A204.1 (cell line): ENCODE measurements around the gene ISL1.

Experiments
- FAIRE-seq: peaks from 2 replicates; lab custom pipeline; 2012; peaks lifted over from hg19 to GRCh38; lab: Jason Lieb, UNC

Gene ISL1

GRCh38 chr5:51386916-51387883, 4.0 kb downstream of the ISL1 start:
- no peak for FAIRE-seq

- no peak for FAIRE-seq
These were observed 4.6 kb downstream of the ISL1 start for GRCh38 chr5:51387884-51388275.

DNA sequence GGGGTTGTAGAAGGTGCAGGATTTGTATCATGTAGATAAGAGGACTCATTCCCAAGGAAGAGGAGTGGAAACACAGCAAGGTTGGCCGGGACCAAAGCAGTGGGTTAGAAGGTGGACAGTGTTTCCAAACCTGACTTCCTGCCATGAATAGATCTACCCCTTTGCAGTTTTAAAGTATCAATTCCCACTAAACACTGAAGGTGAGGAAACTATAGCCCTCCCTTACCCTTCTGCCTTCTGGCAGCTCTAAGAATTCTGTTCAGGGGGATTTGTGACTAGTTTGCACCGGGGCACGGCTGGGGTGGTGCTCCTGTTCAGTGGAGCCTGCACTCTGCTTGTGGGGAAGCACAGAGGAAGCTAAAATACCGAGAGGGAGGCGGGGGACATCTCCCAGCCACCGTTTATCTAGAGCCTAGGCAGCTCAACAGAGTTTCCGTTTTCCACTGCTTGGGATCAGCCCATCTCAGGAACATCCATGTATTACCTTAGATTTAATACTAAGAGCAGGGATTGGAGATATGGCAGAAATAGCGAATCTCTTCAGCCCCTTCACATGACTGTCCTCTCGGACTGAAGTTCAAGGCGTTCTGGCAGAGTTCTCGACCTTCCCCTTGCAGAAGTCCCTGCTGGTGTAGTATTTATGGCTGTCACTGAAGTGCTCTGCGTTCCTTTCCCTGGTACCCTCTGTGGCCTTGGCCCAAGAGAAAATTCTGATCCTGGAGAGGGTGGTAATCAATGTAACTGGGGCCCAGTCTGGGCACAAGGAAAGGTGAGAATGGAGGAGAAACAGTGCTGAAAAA, 5.4 kb downstream of the ISL1 start:
- no peak for FAIRE-seq

GRCh38 chr5:51389288-51389576, 6.0 kb downstream of the ISL1 start:
- FAIRE-seq: no peak

GRCh38 chr5:51389577-51390463, 6.6 kb downstream of the ISL1 start:
- no peak for FAIRE-seq

DNA sequence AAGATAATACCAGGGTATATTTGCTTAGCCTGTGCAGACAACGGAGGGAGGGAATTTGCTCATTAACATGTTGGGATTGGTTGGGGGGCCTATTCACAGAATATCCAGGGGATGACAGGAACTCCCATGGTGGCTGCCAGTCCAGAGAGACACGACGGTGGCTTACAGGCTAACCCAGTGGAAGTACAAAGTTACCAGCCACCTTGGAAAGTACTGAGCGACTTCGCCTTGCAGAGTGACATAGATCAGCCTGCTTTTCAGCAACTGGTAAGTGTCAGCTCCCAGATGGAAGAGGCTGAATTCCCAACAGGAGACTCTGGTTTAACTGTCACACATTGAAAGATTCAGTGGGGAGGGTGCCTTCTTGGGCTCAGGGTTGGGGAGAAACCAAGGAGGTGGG, 7.9 kb downstream of the ISL1 start:
- FAIRE-seq: no peak

DNA sequence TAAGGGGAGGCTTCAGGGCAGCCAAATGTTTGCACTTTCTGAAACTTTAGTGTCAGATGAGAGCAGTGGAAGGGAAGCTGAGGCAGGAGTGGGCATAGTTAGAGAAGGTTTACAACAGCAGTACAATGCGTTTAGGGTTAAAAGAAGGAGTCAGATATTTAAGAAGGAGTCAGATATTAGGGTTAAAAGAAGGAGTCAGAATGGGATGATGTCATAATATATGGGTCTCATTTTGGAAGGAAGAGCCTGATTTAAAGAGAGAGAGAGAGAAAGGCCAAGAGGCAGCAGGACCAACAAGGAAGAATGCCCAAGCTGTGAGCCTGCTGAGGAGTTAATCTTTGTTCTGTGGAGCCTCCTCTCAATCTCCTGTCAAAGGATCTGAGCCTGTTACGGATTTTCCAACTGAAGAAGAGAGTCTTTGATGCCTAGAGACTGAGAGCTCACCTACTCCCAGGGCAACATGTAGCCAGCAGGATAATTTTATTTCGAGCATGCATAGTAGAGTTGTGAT, 9.5 kb downstream of the ISL1 start:
- no peak for FAIRE-seq

GRCh38 chr5:51394609-51395008, 11.4 kb downstream of the ISL1 start:
- no peak for FAIRE-seq

GRCh38 chr5:51395245-51395644, 12.0 kb downstream of the ISL1 start:
- no peak for FAIRE-seq

DNA sequence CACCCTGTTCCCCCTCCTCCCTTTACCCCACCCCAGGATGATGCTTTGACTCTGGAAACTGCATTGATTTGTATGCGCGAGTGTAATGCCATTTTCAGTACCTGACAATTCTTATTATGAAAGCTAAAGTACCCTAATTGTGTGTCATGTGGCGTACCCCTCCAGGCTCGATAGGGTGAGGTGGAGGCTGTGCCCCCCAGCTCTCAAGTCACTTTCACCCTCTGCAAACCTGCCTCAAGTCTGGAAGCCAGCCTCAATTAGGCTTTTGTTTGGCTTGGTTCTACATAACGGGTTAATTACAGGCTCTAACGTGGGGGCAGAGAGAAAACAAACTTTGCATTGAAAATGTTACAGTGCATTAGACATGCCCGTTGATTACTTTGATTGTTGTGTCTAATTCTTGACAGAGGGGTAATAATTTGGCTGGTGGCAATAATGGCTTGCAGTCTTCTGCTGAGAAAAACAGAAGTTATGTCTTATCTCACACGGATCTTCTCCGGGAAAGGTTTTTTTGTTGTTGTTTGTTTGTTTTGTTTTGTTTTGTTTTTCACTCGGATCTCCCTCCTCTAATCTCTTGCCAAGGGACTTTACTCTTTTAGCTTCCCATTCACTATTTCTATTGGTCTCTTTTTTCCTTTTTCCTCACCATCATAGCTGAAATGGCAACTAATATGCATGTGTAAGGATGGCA, 12.6 kb downstream of the ISL1 start:
- no peak for FAIRE-seq

GRCh38 chr5:51396797-51397196, 13.5 kb downstream of the ISL1 start:
- FAIRE-seq: no peak

DNA sequence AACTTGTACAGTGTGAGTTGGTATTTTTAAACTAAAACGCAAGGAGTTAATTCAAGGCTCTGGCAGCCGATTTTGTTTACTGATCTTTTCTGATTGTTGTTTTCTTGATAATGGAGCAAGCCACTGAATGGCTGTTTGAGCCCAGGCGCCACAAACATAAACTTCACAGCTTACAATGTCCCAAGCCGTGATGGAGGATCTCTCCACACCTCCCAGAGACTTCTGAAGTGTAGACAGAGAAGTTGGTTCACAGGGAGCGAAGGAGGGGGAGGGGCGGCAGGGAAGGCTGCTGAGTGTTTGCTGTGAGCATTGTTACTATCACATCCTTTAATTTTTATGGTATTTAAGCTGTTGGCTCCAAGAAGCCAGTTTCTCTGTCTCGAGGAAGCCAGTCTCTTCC, 14.7 kb downstream of the ISL1 start:
- no peak for FAIRE-seq

GRCh38 chr5:51398875-51399642, 15.8 kb downstream of the ISL1 start:
- FAIRE-seq: no peak

- FAIRE-seq: no peak
These were observed 16.4 kb downstream of the ISL1 start for GRCh38 chr5:51399643-51400006.

DNA sequence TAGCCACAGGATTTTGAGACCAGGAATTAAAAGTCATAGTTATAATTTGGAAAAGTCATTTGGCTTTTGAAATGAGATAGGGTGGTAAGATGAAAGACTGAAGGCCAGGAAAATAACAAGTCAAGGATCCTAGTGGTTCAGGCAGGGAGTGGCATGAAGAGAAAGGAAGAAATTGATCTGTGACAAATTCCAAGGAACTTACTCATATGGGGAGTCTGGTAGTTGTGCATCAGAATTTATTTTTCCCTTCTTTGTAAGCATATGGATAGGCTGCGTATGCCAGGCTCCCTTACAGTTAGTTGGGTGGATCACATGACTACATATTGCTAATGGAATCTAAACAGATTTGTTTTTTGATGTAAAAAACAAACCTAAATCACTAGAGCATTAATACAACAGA, 21.0 kb downstream of the ISL1 start:
- no peak for FAIRE-seq

DNA sequence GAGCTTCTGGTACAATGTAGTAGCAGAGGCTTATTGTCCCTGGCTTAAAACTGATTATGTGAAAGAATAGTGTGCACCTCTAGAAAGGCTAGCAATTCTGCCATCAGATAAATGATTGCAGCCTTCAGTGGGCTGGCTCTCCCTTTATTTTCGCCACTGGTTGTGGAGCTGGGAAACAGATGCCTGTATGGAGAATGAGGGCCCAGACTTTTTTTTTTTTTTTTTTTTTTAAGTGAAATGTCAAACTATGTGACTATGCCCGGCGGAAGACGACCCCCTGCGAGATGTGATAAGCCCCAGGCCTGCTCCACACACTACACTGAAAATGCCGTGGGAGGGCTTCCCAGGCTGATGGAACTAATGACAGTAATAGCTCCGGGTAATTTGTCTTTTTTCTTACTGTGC, 28.7 kb downstream of the ISL1 start:
- no peak for FAIRE-seq

GRCh38 chr5:51414516-51414915, 31.3 kb downstream of the ISL1 start:
- no peak for FAIRE-seq

DNA sequence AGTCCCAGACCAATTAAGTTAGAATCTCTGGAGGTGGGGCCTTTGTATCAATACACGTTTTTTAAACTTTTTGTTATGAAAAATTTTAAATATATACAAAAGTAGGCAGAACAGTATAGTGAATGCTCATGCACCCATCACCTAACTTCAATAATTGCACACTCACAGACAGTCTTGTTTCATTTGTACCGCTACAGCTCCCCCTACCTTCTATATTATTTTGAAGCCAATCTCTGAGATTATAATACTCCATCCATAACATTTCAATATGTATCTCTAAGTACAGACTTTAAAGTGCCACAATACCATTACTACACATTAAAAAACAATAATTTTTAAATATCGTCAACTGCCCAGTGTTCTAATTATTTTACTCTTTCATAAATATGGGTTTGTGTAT, 32.9 kb downstream of the ISL1 start:
- no peak for FAIRE-seq

DNA sequence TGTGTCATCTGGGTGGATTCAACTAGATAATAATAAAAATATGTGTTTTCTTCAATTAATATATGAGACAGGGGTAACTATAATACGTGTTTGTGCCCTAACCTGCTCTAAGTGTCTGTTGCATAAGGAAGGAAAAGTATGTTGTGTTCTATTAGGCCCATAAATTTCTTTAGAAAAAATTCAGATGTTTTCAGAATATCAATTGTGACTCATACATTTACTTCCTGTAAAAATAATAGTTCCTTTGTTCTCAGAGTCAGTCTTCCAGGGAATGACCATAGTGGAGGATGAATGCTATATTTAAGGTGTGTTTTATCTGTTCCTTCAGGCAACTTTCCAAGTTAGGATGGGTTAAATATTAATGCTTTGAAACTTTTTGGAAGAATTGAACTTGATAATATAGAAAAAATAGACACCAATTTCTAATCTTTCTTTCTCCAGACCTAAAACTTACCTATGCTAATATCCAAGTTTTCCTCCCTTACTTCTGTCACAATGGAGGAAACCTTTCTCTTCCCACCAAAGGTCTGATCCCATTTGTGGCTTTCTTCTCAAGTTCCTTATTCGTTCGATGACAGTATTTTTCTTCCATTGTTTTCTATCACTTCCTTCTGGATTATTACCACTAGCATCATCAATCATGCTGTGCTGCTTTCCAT, 49.9 kb downstream of the ISL1 start:
- no peak for FAIRE-seq

DNA sequence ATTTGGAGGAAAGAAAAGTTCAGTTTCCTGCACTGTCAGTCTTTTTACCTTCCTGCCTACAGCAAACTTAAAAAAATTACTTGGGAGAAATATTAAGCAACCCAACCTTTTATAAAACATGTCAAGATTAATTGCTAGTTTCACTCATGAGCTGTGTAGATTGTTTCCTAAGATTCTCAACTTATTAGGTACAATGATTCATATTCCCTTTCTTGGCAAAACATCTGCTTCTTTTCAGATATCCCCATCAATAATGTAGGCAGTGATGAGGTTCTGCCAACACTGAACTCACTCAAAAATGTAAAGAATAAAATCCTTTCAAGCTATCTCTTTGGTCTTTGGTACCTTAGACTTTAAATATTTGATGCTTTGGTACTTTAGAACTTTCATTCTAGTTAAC, 56.0 kb downstream of the ISL1 start:
- FAIRE-seq: no peak
